GM12878 (cell line): ENCODE data around the gene RND2. TPM values are rescaled to one million over a fixed set of nuclear protein-coding genes. Genes with fewer than 3 reads are reported as not detected.

Experiments
- ATAC-seq: fragments of 200-7000 bp; cut with Tn5 transposase; 3 replicates; pipeline ENCODE4 v1.9.1; 2020; ENCODE audit warnings: mild to moderate bottlenecking, moderate library complexity
- BruUV-seq: library from RNA; stranded (reverse); fragments of 400-500 nt; replicated peaks from 2 replicates; lab custom pipeline; 2021; lab: Mats Ljungman, UMichigan
- CTCF ChIA-PET: fragments of 300-600 bp; sonication (Branson Sonifier 250); formaldehyde crosslinking; extraction: SDS; loops from one replicate; lab custom pipeline; 2021; ENCODE audit warnings: inconsistent platforms; lab: Yijun Ruan, JAX
- POLR2A ChIA-PET: fragments of 350-600 bp; formaldehyde crosslinking; extraction: SDS; loops from one replicate; lab custom pipeline; 2021; ENCODE audit warnings: inconsistent platforms; lab: Charles Lee
- RAD21 ChIA-PET: fragments of 300-600 bp; sonication (Branson Sonifier 250); formaldehyde crosslinking; loops from one replicate; lab custom pipeline; 2023; ENCODE audit warnings: antibody characterized with exemption; ENCODE audit not compliant: unreplicated experiment; lab: Charles Lee
- SMC1A ChIA-PET: fragments of 300-600 bp; sonication (Branson Sonifier 250); formaldehyde crosslinking; loops from one replicate; lab custom pipeline; 2023; ENCODE audit not compliant: unreplicated experiment, uncharacterized antibody; lab: Charles Lee
- DNase-seq: peaks from one replicate; pipeline ENCODE4 v3.0.0-alpha.2; 2011; ENCODE audit warnings: low read depth, low spot score
- FAIRE-seq: peaks from 3 replicates; lab custom pipeline; 2011; peaks lifted over from hg19 to GRCh38; lab: Jason Lieb, UNC
- H2AFZ ChIP-seq: 2 replicates; pipeline ENCODE4 v1.6.0; 2011; ENCODE audit warnings: low read depth, low read length, control low read depth; ENCODE audit not compliant: control insufficient read depth
- H3K27ac ChIP-seq: 2 replicates; pipeline ENCODE4 v1.5.1; 2011; ENCODE audit warnings: control low read depth; ENCODE audit not compliant: control insufficient read depth, insufficient read depth
- H3K27me3 ChIP-seq, 2 experiments: replicated peaks in 1 of 2; 2 replicates each; pipeline versions ENCODE4 v1.6.0 to v1.6.1; 2011; ENCODE audit warnings: low read length in 1 of 2; ENCODE audit not compliant: control insufficient read depth in 2 of 2, insufficient read depth in 2 of 2
- H3K36me3 ChIP-seq, 2 experiments: 2 replicates each; pipeline ENCODE4 v1.5.1; 2011; ENCODE audit warnings: low read length in 1 of 2; ENCODE audit not compliant: control insufficient read depth in 2 of 2, insufficient read depth in 2 of 2
- H3K4me1 ChIP-seq: 2 replicates; pipeline ENCODE4 v1.6.1; 2011; ENCODE audit warnings: mild to moderate bottlenecking, low read length, moderate library complexity, mixed read lengths; ENCODE audit not compliant: control insufficient read depth, insufficient read depth
- H3K4me2 ChIP-seq: 2 replicates; pipeline ENCODE4 v1.6.0; 2011; ENCODE audit warnings: control low read depth; ENCODE audit not compliant: control insufficient read depth, insufficient read depth
- H3K4me3 ChIP-seq: fragments of 200-600 bp; sonication (generic); 2 replicates; pipeline ENCODE4 v1.5.1; 2016
- H3K79me2 ChIP-seq: 2 replicates; pipeline ENCODE4 v1.6.0; 2011; ENCODE audit warnings: low read length; ENCODE audit not compliant: control insufficient read depth, insufficient read depth
- H3K9ac ChIP-seq: 2 replicates; pipeline ENCODE4 v1.8.0; 2011; ENCODE audit warnings: low read length, control low read depth, mixed read lengths; ENCODE audit not compliant: control insufficient read depth, insufficient read depth
- H3K9me3 ChIP-seq: replicated peaks from 3 replicates; pipeline ENCODE4 v1.5.1; 2011; ENCODE audit warnings: mild to moderate bottlenecking, low read length; ENCODE audit not compliant: control insufficient read depth, insufficient read depth
- H4K20me1 ChIP-seq: 2 replicates; pipeline ENCODE4 v1.6.0; 2011; ENCODE audit not compliant: control insufficient read depth, insufficient read depth
- BMI1 ChIP-seq: fragments of 450-650 bp; IDR thresholded peaks from 2 replicates; pipeline ENCODE4 v1.6.1; 2016; ENCODE audit warnings: mild to moderate bottlenecking, moderate library complexity, borderline replicate concordance
- CTCF ChIP-seq, 3 experiments: IDR thresholded peaks in 2 of 3; conservative IDR thresholded peaks in 1 of 3; 2 replicates each; pipeline ENCODE4 v1.5.1; 2011; ENCODE audit warnings: low read depth in 3 of 3, low read length in 3 of 3, mild to moderate bottlenecking in 3 of 3, control low read depth in 2 of 3, moderate library complexity in 2 of 3, inconsistent platforms in 1 of 3, mixed read lengths in 1 of 3; ENCODE audit not compliant: control insufficient read depth in 2 of 3, insufficient read depth in 1 of 3; ENCODE audit errors: extremely low read depth in 1 of 3
- HCFC1 ChIP-seq: fragments of 150-350 bp; IDR thresholded peaks from 2 replicates; pipeline ENCODE4 v1.6.1; 2014; ENCODE audit warnings: low read length
- IKZF2 ChIP-seq, 2 experiments: fragments of 450-650 bp; IDR thresholded peaks; 2 replicates each; pipeline ENCODE4 v1.6.1; 2017; ENCODE audit warnings: mild to moderate bottlenecking in 2 of 2, moderate library complexity in 2 of 2
- KLF5 ChIP-seq: fragments of 450-650 bp; IDR thresholded peaks from 2 replicates; pipeline ENCODE4 v1.6.1; 2014; ENCODE audit warnings: mild to moderate bottlenecking; ENCODE audit not compliant: partially characterized antibody
- MEF2A ChIP-seq: IDR thresholded peaks from 2 replicates; pipeline ENCODE4 v1.6.1; 2011; ENCODE audit warnings: low read depth, mild to moderate bottlenecking, low read length, moderate library complexity; ENCODE audit not compliant: insufficient read depth
- MYB ChIP-seq: fragments of 150-350 bp; IDR thresholded peaks from 2 replicates; pipeline ENCODE4 v1.6.1; 2014; ENCODE audit warnings: mild to moderate bottlenecking, low read depth, low read length, borderline replicate concordance
- RAD51 ChIP-seq: fragments of 450-650 bp; IDR thresholded peaks from 2 replicates; pipeline ENCODE4 v1.6.1; 2016; ENCODE audit warnings: moderate library complexity, mild to moderate bottlenecking, inconsistent platforms
- SMARCA5 ChIP-seq: fragments of 450-650 bp; IDR thresholded peaks from 2 replicates; pipeline ENCODE4 v1.6.1; 2017; ENCODE audit warnings: mild to moderate bottlenecking
- TAF1 ChIP-seq: IDR thresholded peaks from 2 replicates; pipeline ENCODE4 v1.6.1; 2011; ENCODE audit warnings: mild to moderate bottlenecking, low read depth, low read length, borderline replicate concordance
- ZNF687 ChIP-seq: fragments of 450-650 bp; IDR thresholded peaks from 2 replicates; pipeline ENCODE4 v1.6.1; 2017; ENCODE audit warnings: mild to moderate bottlenecking, moderate library complexity
- WGBS: methylation state at CpG from one replicate; pipeline ENCODE4 v1.1.6; 2016; ENCODE audit warnings: low lambda C conversion rate; ENCODE audit not compliant: insufficient replicate concordance, insufficient coverage; ENCODE audit errors: missing lambda C conversion rate; 5-methylcytosine and 5-hydroxymethylcytosine counted together
- in situ Hi-C: fragments of 300-500 bp; cut with MboI; formaldehyde crosslinking; loops from 9 replicates; pipeline ENCODE4 v1.14.3; 2018; ENCODE audit warnings: mixed read lengths
- intact Hi-C: fragments of 100-400 bp; cut with micrococcal nuclease; formaldehyde crosslinking; loops from one replicate; pipeline ENCODE4 v1.14.2; 2022; ENCODE audit not compliant: unreplicated experiment
- polyA plus RNA-seq, 11 experiments: library from polyadenylated mRNA; depleted of rRNA in 4 of 11; unstranded in 6 of 11; stranded (reverse) in 5 of 11; fragments of >200 nt; fragmentation: Nextera tagmentation in 4 of 11; fragmentation: Illumina TruSeq in 1 of 11; extraction: Ambion mirVana in 4 of 11; extraction: Trizol in 1 of 11; gene quantifications; 1 replicate in 1 of 11; 2 replicates in 10 of 11; pipeline versions ENCODE4 v1.2.1 to v1.2.3, GENCODE V29; 2011 to 2016; ENCODE audit warnings: inconsistent platforms in 2 of 11, missing spikeins in 2 of 11, low read depth in 1 of 11
- total RNA-seq, 4 experiments: library from RNA; depleted of rRNA in 3 of 4; stranded (reverse); fragments of >200 nt in 3 of 4; fragmentation: Illumina TruSeq in 1 of 4; extraction: Trizol in 1 of 4; gene quantifications; 2 replicates each; pipeline versions ENCODE4 v1.2.1 to v1.2.3, GENCODE V29; 2013 to 2021

Gene RND2
- total and polyA plus RNA-seq, 10 of the 15 experiments (the other 5 are each of a cell fraction or from before 2014, with no cell fraction given), result 0.01 to 0.05 (median 0.03) TPM; not detected in 6

DNA sequence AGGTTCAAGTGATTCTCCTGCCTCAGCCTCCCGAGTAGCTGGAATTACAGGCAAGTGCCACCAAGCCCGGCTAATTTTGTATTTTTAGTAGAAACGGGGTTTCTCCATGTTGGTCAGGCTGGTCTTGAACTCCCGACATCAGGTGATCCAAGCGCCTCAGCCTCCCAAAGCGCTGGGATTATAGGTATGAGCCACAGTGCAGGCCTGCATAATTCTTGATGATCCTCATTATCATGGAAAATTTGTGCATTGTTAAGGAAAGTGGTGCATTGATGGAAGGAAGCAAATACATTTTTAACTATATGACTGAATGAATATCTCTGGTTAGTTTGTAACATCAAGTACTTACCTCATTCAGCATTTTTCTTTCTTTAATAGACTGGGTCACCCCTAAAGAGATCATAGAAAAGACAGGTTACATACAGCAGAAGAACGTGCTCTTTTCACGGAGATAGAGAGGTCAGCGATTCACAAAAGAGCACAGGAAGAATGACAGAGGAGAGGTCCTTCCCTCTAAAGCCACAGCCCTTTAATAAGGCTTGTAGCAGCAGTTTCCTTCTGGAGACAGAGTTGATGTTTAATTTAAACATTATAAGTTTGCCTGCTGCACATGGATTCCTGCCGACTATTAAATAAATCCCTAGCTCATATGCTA, 38.1 kb downstream of the RND2 start (continued):
- no peak for TF ChIP-seq CTCF (IDR thresholded peaks at IDR 0.05 in 2 of 3, conservative IDR thresholded peaks at IDR 0.05 in 1 of 3; ENCODE audit: control insufficient read depth in 2 of 3, extremely low read depth in 1 of 3, insufficient read depth in 1 of 3, low read depth in 3 of 3, low read length in 3 of 3)

DNA sequence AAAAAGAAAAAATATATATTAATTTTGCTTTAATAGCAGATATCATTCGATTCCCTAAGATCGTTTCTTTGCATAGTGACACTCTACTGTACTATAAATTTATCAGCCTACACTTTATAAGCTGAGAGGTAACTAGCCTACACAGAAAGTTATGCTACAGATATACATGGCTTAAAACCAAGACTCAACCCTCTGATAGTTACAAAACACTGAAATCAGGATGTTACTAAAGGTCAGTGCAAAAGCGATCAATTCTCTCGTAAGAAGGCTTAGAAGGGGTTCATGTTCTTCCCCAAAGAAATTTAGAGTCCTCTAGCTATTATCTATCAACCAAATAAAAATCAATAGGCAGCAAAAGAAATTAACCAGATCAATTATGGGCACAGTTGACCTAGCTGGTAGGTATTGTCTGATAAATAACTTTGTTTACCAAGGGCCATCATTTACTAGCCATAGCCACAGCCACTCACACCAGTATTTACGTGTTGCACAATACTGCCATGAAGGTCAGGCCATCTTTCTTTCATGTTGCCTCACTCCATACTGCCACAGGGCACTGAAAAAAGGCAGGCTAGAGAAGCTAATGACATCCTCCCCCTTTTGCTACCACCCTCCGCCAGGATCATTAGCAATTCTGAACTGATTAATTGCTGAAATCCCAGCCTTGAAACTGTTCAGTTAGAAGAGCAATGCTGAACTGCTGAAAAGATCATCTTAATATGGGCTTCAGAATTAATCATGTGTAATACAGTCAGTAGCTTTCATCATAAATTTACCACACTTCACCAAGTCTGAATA, 43.7 kb downstream of the RND2 start:
- ChIA-PET SMC1A (interaction anchor here (0.6 kb wide), 1 partner anchor 71 kb away, joined by 3 read pairs; the partner anchor contains the start of gene RPL27), RAD21 (no interaction called here), CTCF (interaction anchor here (0.9 to 1.1 kb wide), 3 partner anchors 23 to 63 kb away, joined by 3 read pairs; no protein-coding TSS in a partner anchor), POLR2A (interaction anchor here (1.2 kb wide), 1 partner anchor 56 kb away, joined by 3 read pairs; the partner anchor contains the start of gene BRCA1)
- H3K27ac ChIP-seq, result no peak overlapping the region
- H3K4me2 ChIP-seq, result no peak overlapping the region
- no peaks in the 10 kb centered on the region for H3K9me3 ChIP-seq
- peaks cover 0 to 9% of the 10 kb centered on the region in 2 experiments; a peak in 2 of 4 replicates for H3K36me3 ChIP-seq
- intact Hi-C loops (no loop called here), in situ Hi-C loops (no loop called here)
- FAIRE-seq, result no peak
- no peaks in the 10 kb centered on the region for H3K79me2 ChIP-seq
- H3K4me1 ChIP-seq, result no peaks in the 10 kb centered on the region
- 95% methylated on average over 6 of the region's 6 CpGs for WGBS
- BruUV-seq, result no TSS peak
- no peak overlapping the region for H3K9ac ChIP-seq
- DNase-seq, result no peak
- no peaks in the 10 kb centered on the region for H4K20me1 ChIP-seq
- no peak overlapping the region for H2AFZ ChIP-seq
- no peak overlapping the region for H3K4me3 ChIP-seq
- no peak for ATAC-seq
- H3K27me3 ChIP-seq, result no peaks in the 10 kb centered on the region
- TF ChIP-seq KLF5 (no peak), SMARCA5 (no peak), IKZF2 (IDR thresholded peaks at IDR 0.05) (no peak), MYB (no peak), ZNF687 (no peak), RAD51 (no peak), HCFC1 (no peak), TAF1 (no peak), BMI1 (no peak), MEF2A (no peak)
